Progenitor cell of endocrine pancreas (in vitro differentiated cells): ENCODE results near the gene ARID5B. TPM values are rescaled to one million over a fixed set of nuclear protein-coding genes. Genes with fewer than 3 reads are reported as not detected.

ENCODE experiments used
- DNase-seq: peaks from one replicate; pipeline ENCODE4 v3.0.0; 2021; ENCODE audit warnings: low spot score; ENCODE audit not compliant: unreplicated experiment
- H3K27ac Mint-ChIP-seq: 2 replicates; pipeline ENCODE4 v1.8.0; 2021; ENCODE audit warnings: mild to moderate bottlenecking, moderate library complexity, mixed read lengths
- H3K27me3 Mint-ChIP-seq: 2 replicates; pipeline ENCODE4 v1.8.0; 2021; ENCODE audit warnings: mixed read lengths
- H3K36me3 Mint-ChIP-seq: 2 replicates; pipeline ENCODE4 v1.8.0; 2022; ENCODE audit warnings: mixed read lengths; ENCODE audit not compliant: insufficient read depth
- H3K4me1 Mint-ChIP-seq: 2 replicates; pipeline ENCODE4 v1.8.0; 2021; ENCODE audit warnings: low read depth, mixed read lengths
- H3K4me3 Mint-ChIP-seq: 2 replicates; pipeline ENCODE4 v1.8.0; 2021; ENCODE audit warnings: low read depth, mild to moderate bottlenecking, moderate library complexity, mixed read lengths
- H3K9me3 Mint-ChIP-seq: 2 replicates; pipeline ENCODE4 v1.8.0; 2021; ENCODE audit warnings: low read depth, mixed read lengths
- CTCF ChIP-seq: fragments of 200-600 bp; sonication (generic); IDR thresholded peaks from one replicate; pipeline ENCODE4 v1.5.0; 2021; ENCODE audit warnings: antibody characterized with exemption, mild to moderate bottlenecking; ENCODE audit not compliant: unreplicated experiment
- total RNA-seq: library from RNA; stranded (reverse); gene quantifications from 2 replicates; pipeline ENCODE4 v1.2.1, GENCODE V29; 2021

The ARID5B gene
- total RNA-seq, 1 donor from 2014 or later: 19.7 TPM

DNA sequence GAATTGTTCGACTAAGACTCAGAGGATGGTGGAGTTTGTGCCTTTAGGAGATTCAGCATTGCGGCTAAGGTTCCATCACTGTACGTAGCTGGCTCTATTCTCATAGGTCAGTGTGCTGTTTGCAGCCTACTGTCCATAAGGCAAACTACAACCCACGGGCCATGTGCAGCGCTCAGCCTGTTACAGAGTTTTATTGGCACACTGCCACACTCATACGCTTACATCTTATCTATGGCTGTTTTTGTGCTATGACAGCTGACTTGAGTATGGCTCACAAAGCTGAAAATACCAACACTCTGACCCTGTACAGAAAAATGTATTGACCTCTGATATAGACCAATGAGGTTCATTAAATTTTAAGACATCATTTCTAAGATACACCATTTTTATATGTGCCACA is 114.5 kb downstream of the ARID5B start:
- no peaks in the 10 kb centered on the region for H3K9me3 Mint-ChIP-seq
- H3K36me3 Mint-ChIP-seq: peaks cover 8% of the 10 kb centered on the region
- no peak overlapping the region for H3K4me3 Mint-ChIP-seq
- no peak overlapping the region for H3K27ac Mint-ChIP-seq
- peaks cover 31% of the 10 kb centered on the region for H3K4me1 Mint-ChIP-seq
- H3K27me3 Mint-ChIP-seq: no peaks in the 10 kb centered on the region
- no peak for TF ChIP-seq CTCF
- no peak for DNase-seq

DNA sequence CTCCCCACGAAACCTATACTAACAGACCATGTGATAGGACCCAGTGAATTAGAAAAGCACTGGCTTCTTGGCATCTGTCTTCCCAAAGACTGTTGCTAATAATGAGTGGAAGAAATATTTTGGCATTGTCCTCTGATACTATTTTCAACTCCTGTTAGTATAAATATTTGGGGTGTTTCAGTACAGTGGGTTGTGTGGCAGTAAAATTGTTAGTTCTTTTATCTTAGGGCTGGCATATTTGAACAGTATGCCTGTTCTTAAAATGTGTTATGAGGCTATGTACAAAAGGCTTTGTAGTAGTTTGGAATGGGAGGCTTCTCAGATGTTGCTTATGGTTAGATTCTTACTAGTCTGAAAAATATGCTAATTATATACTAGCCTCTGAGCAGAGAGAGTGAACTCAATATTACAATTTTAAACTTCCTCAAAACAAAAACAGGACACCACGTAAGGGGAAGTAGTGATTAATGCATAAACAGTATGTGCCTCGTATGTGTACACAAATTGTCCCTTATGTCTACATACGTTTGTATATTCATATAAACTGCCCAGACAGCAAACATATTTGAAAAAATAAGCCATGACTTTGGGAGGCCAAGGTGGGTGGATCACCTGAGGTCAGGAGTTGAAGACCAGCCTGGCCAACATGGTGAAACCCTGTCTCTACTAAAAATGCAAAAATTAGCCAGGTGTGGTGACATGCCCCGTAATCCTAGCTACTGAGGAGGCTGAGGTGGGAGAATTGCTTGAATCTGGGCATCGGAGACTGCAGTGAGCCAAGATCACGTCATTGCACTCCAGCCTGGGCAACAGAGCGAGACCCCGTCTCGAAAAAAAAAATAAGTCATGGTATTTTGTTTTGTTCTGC is 115.4 kb downstream of the ARID5B start:
- H3K36me3 Mint-ChIP-seq: peaks cover 8% of the 10 kb centered on the region
- H3K9me3 Mint-ChIP-seq: no peaks in the 10 kb centered on the region
- TF ChIP-seq CTCF: no peak
- H3K4me3 Mint-ChIP-seq: no peak overlapping the region
- no peak for DNase-seq
- H3K4me1 Mint-ChIP-seq: peaks cover 29% of the 10 kb centered on the region
- no peaks in the 10 kb centered on the region for H3K27me3 Mint-ChIP-seq
- peak overlapping the region; percentile 45 for H3K27ac Mint-ChIP-seq

DNA sequence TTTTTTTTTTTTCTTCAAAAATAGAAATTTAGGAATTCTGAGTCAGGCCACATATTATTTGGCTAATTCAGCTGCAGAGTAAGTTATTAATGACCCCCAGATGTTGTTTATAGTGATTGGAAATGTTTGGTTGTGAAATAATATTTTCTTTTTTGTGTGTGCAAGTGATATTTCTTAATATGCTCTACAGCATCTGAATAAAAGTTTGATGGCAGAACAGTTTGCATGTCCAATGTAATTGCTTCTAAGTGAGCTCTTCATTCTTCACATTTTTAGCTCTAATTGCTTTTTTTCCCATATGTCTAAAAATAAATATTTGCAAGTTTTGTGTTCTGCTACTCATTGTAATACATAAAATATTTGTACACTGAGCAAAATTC is 116.0 kb downstream of the ARID5B start:
- Mint-ChIP-seq H3K36me3 (peaks cover 5% of the 10 kb centered on the region), H3K4me1 (peaks cover 35% of the 10 kb centered on the region), H3K9me3 (no peaks in the 10 kb centered on the region), H3K4me3 (no peak overlapping the region), H3K27ac (peak overlapping the region; percentile 42), H3K27me3 (no peaks in the 10 kb centered on the region)
- no peak for DNase-seq
- no peak for TF ChIP-seq CTCF

DNA sequence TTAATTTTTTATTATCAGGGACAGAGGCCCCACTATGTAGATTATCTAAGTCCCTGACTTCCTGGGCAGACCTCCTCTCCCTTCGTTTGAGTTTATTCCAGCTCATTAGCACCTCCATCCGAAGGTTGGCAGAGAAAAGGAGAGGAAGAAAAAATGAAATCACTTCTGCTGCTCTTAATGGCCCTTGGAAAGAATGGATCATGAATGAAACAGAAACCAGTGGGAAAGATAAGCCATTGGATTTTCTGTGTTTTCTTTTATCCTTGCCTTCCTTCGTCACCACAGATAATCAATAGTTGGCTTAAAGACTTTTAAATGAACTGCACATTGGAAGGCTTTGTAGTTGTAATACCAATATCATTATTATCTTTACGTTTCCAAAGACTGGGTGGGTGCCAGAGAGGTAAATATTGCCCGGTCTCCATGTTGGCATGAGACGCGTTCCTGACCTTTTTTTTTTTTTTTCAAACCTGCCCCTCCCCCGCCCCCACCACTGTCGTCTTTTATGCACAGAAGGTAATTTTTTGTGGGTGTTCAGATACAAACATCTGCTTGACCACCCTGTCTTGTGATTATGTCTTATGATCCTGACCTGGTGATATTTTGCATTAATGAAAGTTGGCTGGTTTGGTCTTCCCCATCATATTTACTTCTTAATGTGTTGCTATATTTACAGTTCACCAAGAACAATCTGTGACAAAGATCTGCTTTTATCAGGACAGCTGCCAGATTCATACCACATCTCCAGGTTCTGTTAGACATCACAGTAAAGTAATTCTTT is 116.8 kb downstream of the ARID5B start:
- peaks cover 1% of the 10 kb centered on the region for H3K9me3 Mint-ChIP-seq
- H3K36me3 Mint-ChIP-seq: peaks cover 5% of the 10 kb centered on the region
- H3K4me1 Mint-ChIP-seq: peaks cover 44% of the 10 kb centered on the region
- no peak for TF ChIP-seq CTCF
- H3K27ac Mint-ChIP-seq: no peak overlapping the region
- no peak for DNase-seq
- no peaks in the 10 kb centered on the region for H3K27me3 Mint-ChIP-seq
- H3K4me3 Mint-ChIP-seq: no peak overlapping the region

DNA sequence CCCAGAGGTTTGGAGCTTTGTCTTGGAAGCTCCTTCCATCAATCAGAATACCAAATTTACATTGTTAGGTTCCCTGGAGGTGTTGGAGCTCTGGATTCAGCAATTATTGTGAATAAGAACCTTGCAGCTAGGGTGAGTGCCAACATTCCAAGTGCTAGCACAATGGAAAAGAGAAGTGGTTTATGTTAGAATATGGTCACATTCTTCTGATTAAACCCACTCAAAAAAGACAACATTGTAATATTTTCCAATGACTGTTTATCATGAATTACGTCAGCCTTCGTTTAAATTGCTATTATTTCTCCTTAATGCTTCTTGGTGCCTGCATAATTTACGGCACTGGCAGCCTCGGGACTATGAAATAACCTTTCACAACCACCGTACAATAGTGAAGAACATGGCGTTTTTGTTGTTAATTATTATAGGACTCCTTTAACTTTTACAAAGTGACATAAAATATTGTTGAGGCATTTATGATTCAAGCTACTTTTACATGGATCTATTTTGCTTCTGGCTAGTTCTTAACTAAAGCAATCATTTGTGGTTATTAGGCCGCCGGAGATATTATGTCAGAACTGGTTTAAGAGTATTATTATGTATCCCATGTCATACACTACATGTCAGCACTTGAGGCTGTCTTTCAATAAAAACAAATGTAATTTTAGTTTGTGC is 117.7 kb downstream of the ARID5B start:
- no peak overlapping the region for H3K27ac Mint-ChIP-seq
- no peak overlapping the region for H3K4me3 Mint-ChIP-seq
- peaks cover 2% of the 10 kb centered on the region for H3K36me3 Mint-ChIP-seq
- H3K9me3 Mint-ChIP-seq: peaks cover 3% of the 10 kb centered on the region
- peaks cover 48% of the 10 kb centered on the region for H3K4me1 Mint-ChIP-seq
- no peak for TF ChIP-seq CTCF
- no peaks in the 10 kb centered on the region for H3K27me3 Mint-ChIP-seq
- no peak for DNase-seq
